Measurements from ENCODE around the gene PANX2. TPM values are rescaled to one million over a fixed set of nuclear protein-coding genes. Genes with fewer than 3 reads are reported as not detected.

PANX2 gene
- total RNA-seq, 1 experiment from 2014 or later, result 9.4 TPM

GRCh38 chr22:50151571-50152537, 18.7 kb upstream of the PANX2 start:
- no peak for ATAC-seq
- no peak overlapping the region for H2AFZ ChIP-seq (ENCODE audit: low read length)
- H3K36me3 ChIP-seq (ENCODE audit: low read depth, low read length), result no peaks in the 10 kb centered on the region
- no peak for DNase-seq
- no peak overlapping the region for H3K4me2 ChIP-seq (ENCODE audit: low read length)
- no peak overlapping the region for H3K4me3 ChIP-seq (ENCODE audit: low read length)
- no peaks in the 10 kb centered on the region for H4K20me1 ChIP-seq (ENCODE audit: low read length)
- ChIA-PET CTCF (no interaction called here), POLR2A (ENCODE audit: unreplicated experiment) (no interaction called here)
- H3K27me3 ChIP-seq (ENCODE audit: low read length), result no peaks in the 10 kb centered on the region
- H3K4me1 ChIP-seq (ENCODE audit: insufficient read depth, low read length), result no peaks in the 10 kb centered on the region
- no peak overlapping the region for H3K9ac ChIP-seq (ENCODE audit: low read length)
- TF ChIP-seq EZH2 (IDR thresholded peaks at IDR 0.05; ENCODE audit: low read length, unreplicated experiment) (no peak), EZH2phosphoT487 (IDR thresholded peaks at IDR 0.05; ENCODE audit: borderline replicate concordance, low read length) (no peak)
- TF ChIP-seq, protein P1, sequence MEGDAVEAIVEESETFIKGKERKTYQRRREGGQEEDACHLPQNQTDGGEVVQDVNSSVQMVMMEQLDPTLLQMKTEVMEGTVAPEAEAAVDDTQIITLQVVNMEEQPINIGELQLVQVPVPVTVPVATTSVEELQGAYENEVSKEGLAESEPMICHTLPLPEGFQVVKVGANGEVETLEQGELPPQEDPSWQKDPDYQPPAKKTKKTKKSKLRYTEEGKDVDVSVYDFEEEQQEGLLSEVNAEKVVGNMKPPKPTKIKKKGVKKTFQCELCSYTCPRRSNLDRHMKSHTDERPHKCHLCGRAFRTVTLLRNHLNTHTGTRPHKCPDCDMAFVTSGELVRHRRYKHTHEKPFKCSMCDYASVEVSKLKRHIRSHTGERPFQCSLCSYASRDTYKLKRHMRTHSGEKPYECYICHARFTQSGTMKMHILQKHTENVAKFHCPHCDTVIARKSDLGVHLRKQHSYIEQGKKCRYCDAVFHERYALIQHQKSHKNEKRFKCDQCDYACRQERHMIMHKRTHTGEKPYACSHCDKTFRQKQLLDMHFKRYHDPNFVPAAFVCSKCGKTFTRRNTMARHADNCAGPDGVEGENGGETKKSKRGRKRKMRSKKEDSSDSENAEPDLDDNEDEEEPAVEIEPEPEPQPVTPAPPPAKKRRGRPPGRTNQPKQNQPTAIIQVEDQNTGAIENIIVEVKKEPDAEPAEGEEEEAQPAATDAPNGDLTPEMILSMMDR (conservative IDR thresholded peaks at IDR 0.05; ENCODE audit: low read depth, low read length), result no peak
- no peaks in the 10 kb centered on the region for H3K9me3 ChIP-seq (ENCODE audit: low read length)
- H3K27ac ChIP-seq (ENCODE audit: low read length), result no peak overlapping the region
- intact Hi-C loops (cut with micrococcal nuclease), result no loop called here
- BruUV-seq (replicated peaks), result no TSS peak
- no peaks in the 10 kb centered on the region for H3K79me2 ChIP-seq (ENCODE audit: low read length)
- no peaks in the 10 kb centered on the region for H3F3A ChIP-seq (ENCODE audit: low read length, unreplicated experiment)
- H3K9me2 ChIP-seq (replicated peaks; ENCODE audit: low read length), result no peaks in the 10 kb centered on the region

DNA sequence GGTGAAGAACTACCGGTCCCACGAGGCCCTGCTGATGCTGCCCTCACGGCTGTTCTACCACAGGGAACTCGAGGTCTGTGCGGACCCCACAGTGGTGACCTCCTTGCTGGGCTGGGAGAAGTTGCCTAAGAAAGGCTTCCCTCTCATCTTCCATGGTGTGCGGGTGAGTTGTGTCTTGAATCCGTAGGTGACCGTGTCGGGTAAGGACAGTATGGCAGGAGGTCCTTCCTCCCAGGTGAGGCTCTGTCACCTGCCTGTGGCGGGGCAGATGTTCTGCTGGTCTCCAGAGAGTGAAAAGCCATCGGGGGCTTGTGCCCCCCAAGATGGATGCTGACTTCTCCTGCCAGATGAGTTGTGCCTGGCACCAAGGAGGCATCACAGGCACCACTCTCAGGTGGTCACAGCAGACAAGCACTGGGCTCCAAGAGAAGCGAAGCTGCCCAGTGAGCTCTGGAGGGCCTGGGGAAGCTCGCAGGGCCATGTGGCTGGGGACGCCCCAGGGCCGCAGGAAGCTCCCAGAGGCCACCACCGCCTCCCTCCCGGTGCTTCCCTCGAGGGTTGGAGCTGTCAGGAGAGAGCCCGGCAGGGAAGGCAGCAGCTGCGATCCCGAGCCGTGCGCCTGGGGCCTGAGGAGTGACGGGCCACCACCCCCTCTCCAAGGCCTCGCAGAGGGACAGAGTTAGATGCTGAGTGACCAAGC, 17.3 kb upstream of the PANX2 start:
- Histone ChIP-seq H3K4me3 (ENCODE audit: low read length) (no peak overlapping the region), H2AFZ (ENCODE audit: low read length) (no peak overlapping the region), H3K4me2 (ENCODE audit: low read length) (no peak overlapping the region), H3K36me3 (ENCODE audit: low read depth, low read length) (no peaks in the 10 kb centered on the region), H3K27ac (ENCODE audit: low read length) (no peak overlapping the region), H3K9me2 (replicated peaks; ENCODE audit: low read length) (no peaks in the 10 kb centered on the region), H3K9me3 (ENCODE audit: low read length) (no peaks in the 10 kb centered on the region), H3K9ac (ENCODE audit: low read length) (no peak overlapping the region), H4K20me1 (ENCODE audit: low read length) (no peaks in the 10 kb centered on the region), H3K79me2 (ENCODE audit: low read length) (no peaks in the 10 kb centered on the region), H3K27me3 (ENCODE audit: low read length) (no peaks in the 10 kb centered on the region), H3F3A (ENCODE audit: low read length, unreplicated experiment) (no peaks in the 10 kb centered on the region), H3K4me1 (ENCODE audit: insufficient read depth, low read length) (no peaks in the 10 kb centered on the region)
- ATAC-seq (no peak), DNase-seq (no peak)
- no peak for TF ChIP-seq EZH2phosphoT487 (IDR thresholded peaks at IDR 0.05; ENCODE audit: borderline replicate concordance, low read length)
- CTCF ChIA-PET, result no interaction called here
- BruUV-seq (replicated peaks), result no TSS peak
- intact Hi-C loops (cut with micrococcal nuclease), result no loop called here
- POLR2A ChIA-PET (ENCODE audit: unreplicated experiment), result no interaction called here

- DNase-seq, result no peak
- no peak for ATAC-seq
- intact Hi-C loops (cut with micrococcal nuclease), result no loop called here
- no peaks in the 10 kb centered on the region for H3K27me3 ChIP-seq (ENCODE audit: low read length)
- no peaks in the 10 kb centered on the region for H3K9me3 ChIP-seq (ENCODE audit: low read length)
- CTCF ChIA-PET, result no interaction called here
- no peak overlapping the region for H3K9ac ChIP-seq (ENCODE audit: low read length)
- H3K4me3 ChIP-seq (ENCODE audit: low read length), result no peak overlapping the region
- H3K4me2 ChIP-seq (ENCODE audit: low read length), result no peak overlapping the region
- no peaks in the 10 kb centered on the region for H3K36me3 ChIP-seq (ENCODE audit: low read depth, low read length)
- POLR2A ChIA-PET (ENCODE audit: unreplicated experiment), result no interaction called here
- H2AFZ ChIP-seq (ENCODE audit: low read length), result no peak overlapping the region
- no peaks in the 10 kb centered on the region for H3K4me1 ChIP-seq (ENCODE audit: insufficient read depth, low read length)
- TF ChIP-seq EZH2 (IDR thresholded peaks at IDR 0.05; ENCODE audit: low read length, unreplicated experiment), result no peak
- H4K20me1 ChIP-seq (ENCODE audit: low read length), result no peaks in the 10 kb centered on the region
- no peaks in the 10 kb centered on the region for H3K79me2 ChIP-seq (ENCODE audit: low read length)
- BruUV-seq (replicated peaks), result no TSS peak
- H3K9me2 ChIP-seq (replicated peaks; ENCODE audit: low read length), result no peaks in the 10 kb centered on the region
- H3K27ac ChIP-seq (ENCODE audit: low read length), result no peak overlapping the region
- no peaks in the 10 kb centered on the region for H3F3A ChIP-seq (ENCODE audit: low read length, unreplicated experiment)
Observed at GRCh38 chr22:50153756-50154140, 16.8 kb upstream of the PANX2 start.
